ENCODE measurements around the gene CUL9.

CUL9 gene

GRCh38 chr6:43228951-43229802 lies 47.2 kb downstream of the CUL9 start, which contains the start of gene DNPH1:
Gene DNPH1, minus strand, starts transcription at chr6:43229481. Its CDS starts 25 bp downstream, at chr6:43229456.
- peak; percentile 63 for DNase-seq (ENCODE audit: low read depth)
- H3K4me3 ChIP-seq (ENCODE audit: low read depth, low read length): peak within 1 kb of the TSS; percentile 73
- peak; percentile 54 for TF ChIP-seq CTCF (conservative IDR thresholded peaks at IDR 0.05; ENCODE audit: low read depth, low read length)

GRCh38 chr6:43229803-43230620 lies 48.0 kb downstream of the CUL9 start:
- DNase-seq (ENCODE audit: low read depth): no peak
- no peak overlapping the region for H3K4me3 ChIP-seq (ENCODE audit: low read depth, low read length)
- no peak for TF ChIP-seq CTCF (conservative IDR thresholded peaks at IDR 0.05; ENCODE audit: low read depth, low read length)

- TF ChIP-seq CTCF (conservative IDR thresholded peaks at IDR 0.05; ENCODE audit: low read depth, low read length): no peak
- no peak for DNase-seq (ENCODE audit: low read depth)
- H3K4me3 ChIP-seq (ENCODE audit: low read depth, low read length): no peak overlapping the region
These were observed 49.1 kb downstream of the CUL9 start for GRCh38 chr6:43231053-43231452.

- no peak for TF ChIP-seq CTCF (conservative IDR thresholded peaks at IDR 0.05; ENCODE audit: low read depth, low read length)
- H3K4me3 ChIP-seq (ENCODE audit: low read depth, low read length): no peak overlapping the region
- DNase-seq (ENCODE audit: low read depth): no peak
These were observed 49.9 kb downstream of the CUL9 start for GRCh38 chr6:43231735-43232450.

GRCh38 chr6:43235841-43236240 lies 53.8 kb downstream of the CUL9 start:
- no peak for TF ChIP-seq CTCF (conservative IDR thresholded peaks at IDR 0.05; ENCODE audit: low read depth, low read length)
- H3K4me3 ChIP-seq (ENCODE audit: low read depth, low read length): no peak overlapping the region
- DNase-seq (ENCODE audit: low read depth): no peak

GRCh38 chr6:43239054-43239453 lies 57.1 kb downstream of the CUL9 start:
- no peak for DNase-seq (ENCODE audit: low read depth)
- no peak overlapping the region for H3K4me3 ChIP-seq (ENCODE audit: low read depth, low read length)
- TF ChIP-seq CTCF (conservative IDR thresholded peaks at IDR 0.05; ENCODE audit: low read depth, low read length): no peak
